Inflammatory macrophage (primary cell): Measurements from ENCODE around the gene PARD3.
A peak's percentile ranks its signal among the peaks of the same experiment; 100 is the strongest.

Experiments used
- DNase-seq, 2 donors: peaks; one replicate each; pipeline ENCODE4 v3.0.0-alpha.2; 2020 to 2022

PARD3 gene

GRCh38 chr10:34739915-34740314 is 75.2 kb downstream of the PARD3 start:
- no peak for DNase-seq

- DNase-seq = no peak
Measured at GRCh38 chr10:34737772-34738169, 77.3 kb downstream of the PARD3 start.

- no peak for DNase-seq
Measured at GRCh38 chr10:34736976-34737771, 77.9 kb downstream of the PARD3 start.

GRCh38 chr10:34734918-34735317 is 80.2 kb downstream of the PARD3 start:
- no peak for DNase-seq

GRCh38 chr10:34732926-34733325 is 82.2 kb downstream of the PARD3 start:
- DNase-seq = no peak

GRCh38 chr10:34731885-34732701 is 83.0 kb downstream of the PARD3 start:
- DNase-seq = no peak

- no peak for DNase-seq
Measured at GRCh38 chr10:34731213-34731612, 83.9 kb downstream of the PARD3 start.

GRCh38 chr10:34730726-34731125 is 84.4 kb downstream of the PARD3 start:
- DNase-seq = no peak

- DNase-seq = no peak
Measured at GRCh38 chr10:34729619-34730018, 85.5 kb downstream of the PARD3 start.

GRCh38 chr10:34728361-34728760 is 86.7 kb downstream of the PARD3 start:
- no peak for DNase-seq

- DNase-seq = no peak
Measured at GRCh38 chr10:34727595-34728033, 87.5 kb downstream of the PARD3 start.

GRCh38 chr10:34726862-34727261 is 88.2 kb downstream of the PARD3 start:
- no peak for DNase-seq

- DNase-seq = no peak
Measured at GRCh38 chr10:34723750-34724149, 91.3 kb downstream of the PARD3 start.

- no peak for DNase-seq
Measured at GRCh38 chr10:34722404-34722803, 92.7 kb downstream of the PARD3 start.

- DNase-seq = no peak
Measured at GRCh38 chr10:34721208-34721840, 93.8 kb downstream of the PARD3 start.

GRCh38 chr10:34719746-34720145 is 95.3 kb downstream of the PARD3 start:
- peak in 1 of 2 donors; percentile 5 for DNase-seq

- no peak for DNase-seq
Measured at GRCh38 chr10:34719328-34719727, 95.8 kb downstream of the PARD3 start.

GRCh38 chr10:34717429-34717828 is 97.7 kb downstream of the PARD3 start:
- no peak for DNase-seq

GRCh38 chr10:34716958-34717357 is 98.1 kb downstream of the PARD3 start:
- peak in 1 of 2 donors; percentile 16 for DNase-seq

GRCh38 chr10:34716234-34716633 is 98.9 kb downstream of the PARD3 start:
- DNase-seq = no peak

GRCh38 chr10:34715511-34716187 is 99.4 kb downstream of the PARD3 start:
- no peak for DNase-seq

GRCh38 chr10:34713875-34714274 is 101.2 kb downstream of the PARD3 start:
- no peak for DNase-seq

GRCh38 chr10:34711500-34711899 is 103.6 kb downstream of the PARD3 start:
- no peak for DNase-seq
